ENCODE measurements around the gene IRF9. TPM values are rescaled to one million over a fixed set of nuclear protein-coding genes. Genes with fewer than 3 reads are reported as not detected.
A peak's percentile ranks its signal among the peaks of the same experiment; 100 is the strongest.

The IRF9 gene, protein sequence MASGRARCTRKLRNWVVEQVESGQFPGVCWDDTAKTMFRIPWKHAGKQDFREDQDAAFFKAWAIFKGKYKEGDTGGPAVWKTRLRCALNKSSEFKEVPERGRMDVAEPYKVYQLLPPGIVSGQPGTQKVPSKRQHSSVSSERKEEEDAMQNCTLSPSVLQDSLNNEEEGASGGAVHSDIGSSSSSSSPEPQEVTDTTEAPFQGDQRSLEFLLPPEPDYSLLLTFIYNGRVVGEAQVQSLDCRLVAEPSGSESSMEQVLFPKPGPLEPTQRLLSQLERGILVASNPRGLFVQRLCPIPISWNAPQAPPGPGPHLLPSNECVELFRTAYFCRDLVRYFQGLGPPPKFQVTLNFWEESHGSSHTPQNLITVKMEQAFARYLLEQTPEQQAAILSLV
- total RNA-seq: 100 to 1,000 TPM in 1 of 4 donors, 10 to 100 TPM in 3; 55.7 to 106 (median 65.8) TPM

DNA sequence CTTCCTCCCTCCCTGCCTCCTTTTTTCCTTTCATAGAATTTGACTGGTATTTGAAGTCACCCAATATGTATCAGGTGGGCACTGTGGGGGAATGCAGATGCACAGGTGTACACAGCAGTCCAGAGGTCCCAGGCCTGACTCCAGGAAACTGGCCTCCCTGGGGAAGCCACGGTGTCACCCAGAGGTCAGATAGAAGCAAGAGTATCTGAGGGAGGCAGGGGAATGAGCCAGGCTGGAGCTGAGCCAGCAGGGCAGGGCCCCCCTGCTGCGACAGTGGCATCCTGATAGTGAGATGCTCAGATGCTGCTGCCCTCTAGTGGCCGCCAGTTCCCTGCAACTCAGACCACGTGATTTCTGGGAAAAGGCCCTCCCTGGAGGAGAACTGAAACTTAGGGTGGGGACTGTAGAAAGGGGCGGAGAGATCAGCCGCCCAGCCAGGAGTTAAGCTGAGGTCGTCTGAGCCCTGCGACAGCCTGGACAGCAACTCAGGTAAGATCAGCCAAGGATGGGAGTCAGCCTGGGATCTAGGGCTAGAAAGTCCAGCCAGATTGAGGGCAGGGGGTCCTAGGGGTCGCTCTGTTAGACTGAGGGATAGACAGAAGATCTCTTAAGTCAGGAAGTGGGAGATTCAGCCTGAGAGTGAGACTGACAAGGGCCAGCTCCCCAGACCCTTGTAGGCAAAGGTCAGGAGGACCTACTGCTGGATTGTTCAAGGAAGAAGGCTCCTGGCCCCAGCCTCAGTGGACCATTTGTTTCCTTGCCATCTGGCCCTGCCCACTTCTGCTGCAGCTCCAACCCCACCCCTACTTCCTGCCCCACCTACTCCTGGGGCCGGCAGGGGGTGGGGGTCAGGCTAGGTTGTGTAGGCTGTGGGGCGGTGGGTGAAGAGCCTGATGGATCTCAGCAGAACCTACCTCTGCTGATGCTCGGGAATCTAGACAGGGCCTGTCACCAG is at the start of gene IRF9:
IRF9 (plus strand) TSS at position 416 of the 955 bp plus-strand sequence. CDS start 880 bp downstream, outside the sequence.
- peaks cover 10 to 80% (median 53%) of the 10 kb centered on the region in 3 donors for H3K36me3 ChIP-seq
- TF ChIP-seq EP300 (IDR thresholded peaks at IDR 0.05) (peak; percentile 96), POLR2A (IDR thresholded peaks at IDR 0.05) (peak; percentile 28 to 71)
- TF ChIP-seq, protein P1, sequence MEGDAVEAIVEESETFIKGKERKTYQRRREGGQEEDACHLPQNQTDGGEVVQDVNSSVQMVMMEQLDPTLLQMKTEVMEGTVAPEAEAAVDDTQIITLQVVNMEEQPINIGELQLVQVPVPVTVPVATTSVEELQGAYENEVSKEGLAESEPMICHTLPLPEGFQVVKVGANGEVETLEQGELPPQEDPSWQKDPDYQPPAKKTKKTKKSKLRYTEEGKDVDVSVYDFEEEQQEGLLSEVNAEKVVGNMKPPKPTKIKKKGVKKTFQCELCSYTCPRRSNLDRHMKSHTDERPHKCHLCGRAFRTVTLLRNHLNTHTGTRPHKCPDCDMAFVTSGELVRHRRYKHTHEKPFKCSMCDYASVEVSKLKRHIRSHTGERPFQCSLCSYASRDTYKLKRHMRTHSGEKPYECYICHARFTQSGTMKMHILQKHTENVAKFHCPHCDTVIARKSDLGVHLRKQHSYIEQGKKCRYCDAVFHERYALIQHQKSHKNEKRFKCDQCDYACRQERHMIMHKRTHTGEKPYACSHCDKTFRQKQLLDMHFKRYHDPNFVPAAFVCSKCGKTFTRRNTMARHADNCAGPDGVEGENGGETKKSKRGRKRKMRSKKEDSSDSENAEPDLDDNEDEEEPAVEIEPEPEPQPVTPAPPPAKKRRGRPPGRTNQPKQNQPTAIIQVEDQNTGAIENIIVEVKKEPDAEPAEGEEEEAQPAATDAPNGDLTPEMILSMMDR (IDR thresholded peaks at IDR 0.05): peak; percentile 91 to 98 (median 97)

DNA sequence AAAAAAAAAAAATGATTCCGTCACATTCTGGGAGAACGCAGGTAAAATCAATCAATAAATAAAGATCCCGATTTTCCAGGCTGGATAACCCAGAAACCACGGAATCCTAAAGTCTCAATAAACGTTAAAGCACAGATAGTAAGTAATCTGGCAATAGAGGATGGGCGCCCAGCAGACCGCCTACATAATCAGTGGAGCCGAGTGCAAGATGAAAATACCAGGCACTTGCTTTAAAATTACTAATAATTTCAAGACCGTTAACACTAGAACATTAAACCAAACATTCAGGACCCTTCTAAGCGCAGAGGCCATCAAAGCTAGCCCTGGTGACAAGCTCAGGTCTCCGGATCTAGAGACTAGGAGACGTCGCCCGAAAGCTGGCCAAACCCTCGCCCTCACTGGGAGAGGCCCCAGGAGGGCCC is 47.7 kb upstream of the IRF9 start:
- TF ChIP-seq POLR2A (IDR thresholded peaks at IDR 0.05) (no peak), EP300 (IDR thresholded peaks at IDR 0.05) (no peak)
- TF ChIP-seq, protein P1 (IDR thresholded peaks at IDR 0.05): no peak
- Histone ChIP-seq H3K9me3 (no peaks in the 10 kb centered on the region), H3K27me3 (no peaks in the 10 kb centered on the region), H3K36me3 (peaks cover 0 to 18% (median 12%) of the 10 kb centered on the region in 3 donors), H3K4me1 (peaks cover 4 to 28% (median 11%) of the 10 kb centered on the region in 4 donors), H3K27ac (peak overlapping the region; percentile 99 to 100 (median 99)), H3K4me3 (peak overlapping the region; percentile 46 to 81 (median 76))
- no peak for DNase-seq (ENCODE audit: low spot score in 2 of 2)
- 20 to 26% methylated on average over 15 of the region's 15 CpGs for WGBS, 2 donors

More for the DNA sequence above, at the start of gene IRF9:
- Histone ChIP-seq H3K4me3 (peak within 1 kb of the TSS; percentile 61 to 91 (median 88)), H3K27me3 (no peaks in the 10 kb centered on the region), H3K9me3 (no peaks in the 10 kb centered on the region), H3K4me1 (peaks cover 0 to 46% (median 19%) of the 10 kb centered on the region in 4 donors), H3K27ac (peak within 1 kb of the TSS; percentile 94 to 99 (median 97))
- WGBS, 2 donors: 0 to 1% methylated on average over 12 of the region's 12 CpGs
- peak; percentile 98 to 100 for DNase-seq (ENCODE audit: low spot score in 2 of 2)

DNA sequence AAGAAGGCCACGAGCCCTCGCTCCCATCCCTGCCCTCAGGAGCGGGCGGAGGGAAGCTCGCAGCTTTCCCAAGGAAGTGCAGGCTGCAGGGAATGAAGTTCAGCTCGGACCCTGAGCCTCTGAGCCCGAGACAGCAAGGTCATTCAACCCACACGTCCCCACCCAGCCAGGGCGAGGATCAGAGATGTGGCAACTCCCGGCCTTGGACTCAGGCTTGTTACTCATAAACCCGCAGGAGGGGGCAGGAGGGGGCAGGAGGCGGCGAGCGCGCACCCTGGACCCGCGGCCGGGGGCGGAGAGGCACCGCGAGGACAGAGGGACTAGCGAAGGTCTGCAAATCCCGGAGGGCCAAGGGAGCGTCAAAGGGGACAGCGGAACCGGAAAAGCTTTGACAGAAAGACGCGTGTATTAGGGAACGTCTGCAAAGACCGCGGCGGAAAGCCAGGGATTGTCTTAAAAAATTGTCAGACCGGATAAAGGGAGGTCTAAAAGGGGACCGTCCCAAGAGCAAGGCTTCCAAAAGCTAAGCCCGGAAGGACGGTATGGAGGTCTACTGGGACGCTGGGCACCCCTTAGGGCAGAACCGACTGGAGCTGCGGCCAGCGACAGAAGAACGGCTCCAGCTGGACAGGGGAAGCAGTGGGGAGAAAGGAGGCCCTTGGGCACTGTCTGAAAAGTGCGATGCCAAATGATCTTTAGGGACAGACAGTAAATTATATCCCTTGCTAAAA is 47.1 kb upstream of the IRF9 start:
- Histone ChIP-seq H3K27me3 (no peaks in the 10 kb centered on the region), H3K27ac (peak overlapping the region; percentile 99 to 100 (median 99)), H3K9me3 (no peaks in the 10 kb centered on the region), H3K4me1 (peaks cover 4 to 23% (median 11%) of the 10 kb centered on the region in 4 donors), H3K4me3 (peak overlapping the region; percentile 46 to 81 (median 76)), H3K36me3 (peaks cover 0 to 24% (median 18%) of the 10 kb centered on the region in 3 donors)
- DNase-seq (ENCODE audit: low spot score in 2 of 2): peak; percentile 71 to 74
- 0 to 1% methylated on average over 37 of the region's 42 CpGs for WGBS, 2 donors
- TF ChIP-seq, protein P1 (IDR thresholded peaks at IDR 0.05): peak in 1 of 5 experiments; percentile 10
- TF ChIP-seq POLR2A (IDR thresholded peaks at IDR 0.05) (peak in 1 of 2 donors; percentile 10), EP300 (IDR thresholded peaks at IDR 0.05) (peak; percentile 37 to 50)

DNA sequence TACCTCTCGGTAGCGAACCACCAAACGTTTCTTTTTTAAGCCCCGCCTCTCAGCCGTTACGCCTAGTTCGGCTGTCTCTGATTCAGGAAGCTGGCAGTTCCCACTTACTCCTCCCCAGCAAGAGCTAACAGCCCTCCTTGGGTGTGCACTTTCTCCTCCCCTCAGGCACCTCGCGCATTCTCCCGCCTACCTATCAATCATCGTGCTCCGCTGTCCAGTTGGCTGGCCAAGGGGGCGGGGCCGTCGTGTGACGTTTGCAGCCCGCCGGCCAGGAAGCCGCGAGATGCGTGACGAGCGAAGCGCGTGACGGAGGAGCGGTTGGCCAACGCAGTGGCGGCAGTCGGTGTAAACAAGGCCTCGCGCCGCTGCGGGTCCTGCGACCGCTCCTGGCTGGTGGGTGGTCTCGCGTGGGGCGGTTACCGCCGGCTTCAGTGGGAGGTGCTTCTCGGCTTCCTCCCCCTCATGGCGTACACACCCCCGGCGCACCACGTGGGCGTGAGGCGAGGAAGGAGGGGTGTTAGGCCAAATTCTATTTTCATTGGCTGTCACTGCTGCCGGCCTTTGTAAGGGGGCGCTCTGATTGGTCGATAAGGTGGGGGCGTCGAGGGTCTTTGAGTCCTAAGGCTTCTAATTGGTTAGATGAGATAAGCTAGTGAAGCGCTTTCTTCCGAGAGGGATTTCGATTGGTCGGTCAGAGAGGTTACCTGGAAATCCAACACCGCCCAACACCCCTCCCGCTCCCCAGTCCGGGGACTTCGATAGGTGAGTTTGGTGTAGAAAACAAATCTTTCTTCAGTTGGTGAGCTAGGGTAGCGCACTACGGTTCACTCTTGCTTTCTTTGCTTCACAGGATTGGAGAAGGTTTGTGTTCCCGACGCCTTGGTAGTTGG is 46.3 kb upstream of the IRF9 start, which contains the start of the genes DCAF11 and NRL:
DCAF11 (plus strand) TSS at position 246 of the 890 bp plus-strand sequence. CDS start 818 bp downstream, outside the sequence.
NRL (minus strand) TSS at position 418 of the 890 bp plus-strand sequence. CDS start 32,101 bp downstream, outside the sequence.
- Histone ChIP-seq H3K27ac (peak within 1 kb of the TSS; percentile 99 to 100 (median 99)), H3K9me3 (no peaks in the 10 kb centered on the region), H3K4me3 (peak within 1 kb of the TSS; percentile 46 to 81 (median 76)), H3K4me1 (peaks cover 4 to 19% (median 11%) of the 10 kb centered on the region in 4 donors), H3K27me3 (no peaks in the 10 kb centered on the region), H3K36me3 (peaks cover 0 to 32% (median 25%) of the 10 kb centered on the region in 3 donors)
- peak; percentile 92 to 99 for TF ChIP-seq EP300 (IDR thresholded peaks at IDR 0.05)
- TF ChIP-seq POLR2A (IDR thresholded peaks at IDR 0.05): peak in 1 of 2 donors; percentile 53
- TF ChIP-seq, protein P1 (IDR thresholded peaks at IDR 0.05): peak in 2 of 5 experiments; percentile 46 to 63
- WGBS, 2 donors: 1% methylated on average over 54 to 57 of the region's 65 CpGs
- peak; percentile 97 to 98 for DNase-seq (ENCODE audit: low spot score in 2 of 2)

Measured in tibial nerve (tissue), 4 donors.